ENCODE results near the gene IRAK1. TPM values are rescaled to one million over a fixed set of nuclear protein-coding genes. Genes with fewer than 3 reads are reported as not detected.

IRAK1 gene
- polyA plus RNA-seq, 1 donor (not counting 4 experiments of a cell fraction or from before 2014, with no cell fraction given), result 41.5 TPM

DNA sequence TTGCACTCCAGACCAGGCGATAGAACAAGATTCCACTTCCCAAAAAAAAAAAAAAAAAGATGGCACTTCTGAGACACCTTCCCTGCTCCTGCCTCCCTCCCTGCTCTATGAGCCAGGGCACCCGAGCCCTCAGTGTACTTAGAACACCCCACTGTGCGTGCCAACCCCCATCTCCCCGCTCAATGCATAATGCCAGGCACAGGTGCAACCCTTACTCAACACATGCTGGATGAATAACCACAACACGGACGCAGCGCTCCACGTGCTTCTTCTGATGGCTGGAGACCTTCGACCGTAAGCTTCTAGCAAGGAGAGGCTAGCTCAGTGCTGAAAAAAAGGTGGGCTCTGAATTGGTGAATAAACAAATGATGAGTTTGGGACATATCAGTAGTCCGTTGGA, 19.9 kb upstream of the IRAK1 start:
- FAIRE-seq (no peak), DNase-seq (ENCODE audit: low read depth, low spot score) (no peak)
- Histone ChIP-seq H3K4me3 (ENCODE audit: control insufficient read depth in 2 of 3, extremely low read depth in 1 of 3, insufficient read depth in 2 of 3, low read depth in 1 of 3, low read length in 3 of 3) (no peak overlapping the region), H3K79me2 (ENCODE audit: control insufficient read depth, insufficient read depth, low read length) (peaks cover 13% of the 10 kb centered on the region), H4K20me1 (ENCODE audit: control insufficient read depth, extremely low read depth, insufficient read depth, low read length) (no peaks in the 10 kb centered on the region), H3K9me1 (ENCODE audit: control insufficient read depth, extremely low read depth, insufficient read depth, low read length) (no peaks in the 10 kb centered on the region), H3K36me3 (ENCODE audit: control insufficient read depth in 2 of 2, extremely low read depth in 1 of 2, insufficient read depth in 2 of 2, low read length in 2 of 2) (no peaks in the 10 kb centered on the region), H3K9me3 (ENCODE audit: control insufficient read depth, low read depth, low read length) (no peaks in the 10 kb centered on the region), H2AFZ (ENCODE audit: control insufficient read depth, low read length) (no peak overlapping the region), H3K9ac (ENCODE audit: control insufficient read depth, extremely low read depth, insufficient read depth, low read length) (no peak overlapping the region), H3K4me1 (ENCODE audit: control insufficient read depth, extremely low read depth, insufficient read depth, low read length) (no peaks in the 10 kb centered on the region), H3K27ac (ENCODE audit: control insufficient read depth, insufficient read depth, low read length) (no peak overlapping the region), H3K27me3 (ENCODE audit: control insufficient read depth, extremely low read depth, insufficient read depth, low read length) (no peaks in the 10 kb centered on the region), H3K4me2 (ENCODE audit: control insufficient read depth, extremely low read depth, insufficient read depth, low read depth, low read length) (no peak overlapping the region)
- dilution Hi-C loops (cut with MboI; ENCODE audit: extremely low pct_ligation_motif_present, low sequenced_read_pairs), result no loop called here
- TF ChIP-seq, protein P1, sequence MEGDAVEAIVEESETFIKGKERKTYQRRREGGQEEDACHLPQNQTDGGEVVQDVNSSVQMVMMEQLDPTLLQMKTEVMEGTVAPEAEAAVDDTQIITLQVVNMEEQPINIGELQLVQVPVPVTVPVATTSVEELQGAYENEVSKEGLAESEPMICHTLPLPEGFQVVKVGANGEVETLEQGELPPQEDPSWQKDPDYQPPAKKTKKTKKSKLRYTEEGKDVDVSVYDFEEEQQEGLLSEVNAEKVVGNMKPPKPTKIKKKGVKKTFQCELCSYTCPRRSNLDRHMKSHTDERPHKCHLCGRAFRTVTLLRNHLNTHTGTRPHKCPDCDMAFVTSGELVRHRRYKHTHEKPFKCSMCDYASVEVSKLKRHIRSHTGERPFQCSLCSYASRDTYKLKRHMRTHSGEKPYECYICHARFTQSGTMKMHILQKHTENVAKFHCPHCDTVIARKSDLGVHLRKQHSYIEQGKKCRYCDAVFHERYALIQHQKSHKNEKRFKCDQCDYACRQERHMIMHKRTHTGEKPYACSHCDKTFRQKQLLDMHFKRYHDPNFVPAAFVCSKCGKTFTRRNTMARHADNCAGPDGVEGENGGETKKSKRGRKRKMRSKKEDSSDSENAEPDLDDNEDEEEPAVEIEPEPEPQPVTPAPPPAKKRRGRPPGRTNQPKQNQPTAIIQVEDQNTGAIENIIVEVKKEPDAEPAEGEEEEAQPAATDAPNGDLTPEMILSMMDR (optimal IDR thresholded peaks at IDR 0.05 in 1 of 3, IDR thresholded peaks at IDR 0.05 in 1 of 3, conservative IDR thresholded peaks at IDR 0.05 in 1 of 3; ENCODE audit: extremely low read depth in 1 of 3, insufficient read depth in 2 of 3, low read length in 3 of 3), result no peak
- TF ChIP-seq EZH2 (IDR thresholded peaks at IDR 0.05; ENCODE audit: low read length), result no peak

DNA sequence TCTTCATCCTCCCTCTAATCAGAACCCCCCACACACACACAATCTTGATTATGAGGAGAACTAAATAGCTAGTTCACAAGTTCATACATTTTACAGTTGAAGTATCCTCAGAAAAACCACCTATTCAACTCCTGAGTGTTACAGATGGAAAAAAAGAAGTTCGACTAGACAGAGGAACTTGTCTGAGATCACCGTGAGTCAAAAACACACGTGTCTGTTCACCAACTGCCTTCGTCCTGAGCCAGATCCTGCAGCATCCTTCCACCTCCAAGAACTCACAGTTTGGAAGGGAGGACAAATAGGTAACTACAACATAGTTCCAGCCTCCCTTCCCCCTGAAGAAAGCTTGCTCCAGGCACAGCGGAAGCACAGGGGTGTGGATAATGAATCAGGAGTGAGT, 19.0 kb upstream of the IRAK1 start:
- Histone ChIP-seq H3K27me3 (ENCODE audit: control insufficient read depth, extremely low read depth, insufficient read depth, low read length) (no peaks in the 10 kb centered on the region), H3K9me3 (ENCODE audit: control insufficient read depth, low read depth, low read length) (no peaks in the 10 kb centered on the region), H3K4me1 (ENCODE audit: control insufficient read depth, extremely low read depth, insufficient read depth, low read length) (no peaks in the 10 kb centered on the region), H3K4me2 (ENCODE audit: control insufficient read depth, extremely low read depth, insufficient read depth, low read depth, low read length) (no peak overlapping the region), H4K20me1 (ENCODE audit: control insufficient read depth, extremely low read depth, insufficient read depth, low read length) (no peaks in the 10 kb centered on the region), H2AFZ (ENCODE audit: control insufficient read depth, low read length) (no peak overlapping the region), H3K4me3 (ENCODE audit: control insufficient read depth in 2 of 3, extremely low read depth in 1 of 3, insufficient read depth in 2 of 3, low read depth in 1 of 3, low read length in 3 of 3) (no peak overlapping the region), H3K79me2 (ENCODE audit: control insufficient read depth, insufficient read depth, low read length) (peaks cover 11% of the 10 kb centered on the region), H3K9ac (ENCODE audit: control insufficient read depth, extremely low read depth, insufficient read depth, low read length) (no peak overlapping the region), H3K27ac (ENCODE audit: control insufficient read depth, insufficient read depth, low read length) (no peak overlapping the region), H3K36me3 (ENCODE audit: control insufficient read depth in 2 of 2, extremely low read depth in 1 of 2, insufficient read depth in 2 of 2, low read length in 2 of 2) (no peaks in the 10 kb centered on the region), H3K9me1 (ENCODE audit: control insufficient read depth, extremely low read depth, insufficient read depth, low read length) (no peaks in the 10 kb centered on the region)
- FAIRE-seq (no peak), DNase-seq (ENCODE audit: low read depth, low spot score) (no peak)
- dilution Hi-C loops (cut with MboI; ENCODE audit: extremely low pct_ligation_motif_present, low sequenced_read_pairs), result no loop called here
- TF ChIP-seq EZH2 (IDR thresholded peaks at IDR 0.05; ENCODE audit: low read length), result no peak
- TF ChIP-seq, protein P1 (optimal IDR thresholded peaks at IDR 0.05 in 1 of 3, IDR thresholded peaks at IDR 0.05 in 1 of 3, conservative IDR thresholded peaks at IDR 0.05 in 1 of 3; ENCODE audit: extremely low read depth in 1 of 3, insufficient read depth in 2 of 3, low read length in 3 of 3), result no peak

All from keratinocyte (primary cell).